NCI-H146 treated with DMSO at 0.1 percent for 48 hours (cell line): ENCODE results near the gene GNMT.
"Not testable (repeated sequence)": the region's sequence is repeated elsewhere in the genome, so short reads cannot be mapped to it uniquely, and the experiment has no call there.

Experiments used
- DNase-seq: peaks from one replicate; lab custom pipeline; 2025; ENCODE audit not compliant: unreplicated experiment; lab: John Stamatoyannopoulos, UW

The GNMT gene

DNA sequence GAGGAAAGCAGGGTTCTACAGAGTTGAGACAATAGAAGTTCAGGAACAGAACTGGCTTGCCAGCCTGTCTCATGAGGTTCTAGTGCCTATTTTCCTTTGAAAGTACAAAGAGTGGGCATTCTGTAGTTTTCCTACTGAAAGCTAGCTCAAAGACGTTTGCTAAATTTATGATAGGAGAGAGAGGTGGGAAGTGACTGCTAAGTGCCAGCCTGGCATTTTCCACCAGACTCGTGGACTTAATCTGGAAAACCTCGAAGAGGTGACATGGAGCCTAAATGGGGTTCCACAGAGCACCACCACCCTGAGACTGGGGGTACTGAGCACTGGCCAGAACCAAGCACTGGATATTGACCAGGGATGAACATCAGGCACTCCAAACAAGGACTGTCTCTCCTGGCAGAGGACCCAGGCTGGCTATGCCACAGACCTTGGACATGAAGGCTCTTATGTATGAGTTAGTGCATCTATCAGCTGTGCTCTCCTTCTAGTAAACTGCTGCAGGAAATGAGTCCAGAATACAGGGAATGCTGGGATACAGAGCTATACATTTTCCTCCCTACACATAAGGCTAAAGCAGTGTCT is 11.3 kb downstream of the GNMT start:
- no peak for DNase-seq

DNA sequence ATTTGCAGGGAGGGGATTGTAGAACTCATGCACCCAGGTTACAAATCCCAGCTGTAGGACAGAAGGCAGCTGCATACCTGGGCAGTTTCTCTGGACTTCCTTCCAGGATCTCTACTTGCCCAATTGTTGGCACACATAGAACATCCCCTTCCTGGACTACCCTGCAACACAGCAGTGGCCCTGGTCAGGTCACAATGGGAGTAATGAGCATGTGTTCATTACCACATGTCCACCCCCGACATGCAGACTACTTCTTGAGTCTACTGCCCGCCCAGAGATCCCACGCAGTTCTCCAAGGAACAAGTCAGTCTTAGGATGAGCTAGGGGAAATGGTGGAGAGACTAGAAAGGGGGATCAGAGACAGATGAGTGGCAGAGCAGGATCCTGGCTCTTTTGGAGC is 13.4 kb downstream of the GNMT start:
- DNase-seq = no peak

DNA sequence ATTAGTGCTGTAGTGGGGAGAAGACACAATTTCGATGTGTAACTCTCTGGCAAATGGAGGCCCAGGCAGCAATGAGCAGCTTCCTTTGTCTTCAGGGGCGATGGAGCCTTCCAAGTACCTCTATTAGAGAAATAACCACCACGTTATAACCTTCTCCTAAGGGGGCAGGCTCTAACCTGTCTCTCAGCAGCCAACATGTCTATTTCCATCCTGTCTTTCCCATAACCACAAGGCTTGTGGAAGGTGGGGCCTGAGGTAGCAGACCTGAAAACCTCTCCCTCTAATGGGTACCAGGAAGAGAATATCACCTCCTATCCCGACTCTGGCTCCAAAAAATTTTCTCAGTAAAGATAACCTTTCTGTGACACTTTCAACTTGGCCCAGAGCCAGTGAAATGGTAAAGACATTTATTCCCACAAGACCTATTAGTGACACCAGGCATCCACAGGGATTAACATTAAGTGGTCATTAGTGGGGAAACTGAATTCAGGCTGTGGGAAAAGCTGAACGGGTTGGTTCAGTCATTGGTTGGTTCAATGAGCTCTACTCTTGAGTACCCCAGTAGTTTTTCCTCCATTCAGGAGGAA is 14.5 kb downstream of the GNMT start:
- no peak for DNase-seq

DNA sequence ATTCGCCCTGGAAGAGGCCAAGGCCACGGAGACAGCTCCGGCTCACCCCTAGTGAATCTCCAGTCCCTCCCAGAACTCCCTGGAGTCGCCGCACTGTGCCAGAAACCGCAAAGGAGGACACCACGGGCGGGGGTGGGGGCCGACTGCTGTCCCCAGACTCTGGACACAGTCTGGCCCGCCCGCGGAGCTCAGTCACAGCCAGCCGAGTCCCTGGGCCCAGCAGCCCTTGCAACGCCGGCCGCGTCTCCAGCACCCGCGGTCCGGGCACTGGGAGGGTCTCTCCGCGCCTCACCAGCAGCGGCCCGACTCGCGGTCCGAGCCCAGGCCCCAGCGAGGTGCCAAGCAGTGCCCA is 17.9 kb downstream of the GNMT start:
- no peak for DNase-seq

DNA sequence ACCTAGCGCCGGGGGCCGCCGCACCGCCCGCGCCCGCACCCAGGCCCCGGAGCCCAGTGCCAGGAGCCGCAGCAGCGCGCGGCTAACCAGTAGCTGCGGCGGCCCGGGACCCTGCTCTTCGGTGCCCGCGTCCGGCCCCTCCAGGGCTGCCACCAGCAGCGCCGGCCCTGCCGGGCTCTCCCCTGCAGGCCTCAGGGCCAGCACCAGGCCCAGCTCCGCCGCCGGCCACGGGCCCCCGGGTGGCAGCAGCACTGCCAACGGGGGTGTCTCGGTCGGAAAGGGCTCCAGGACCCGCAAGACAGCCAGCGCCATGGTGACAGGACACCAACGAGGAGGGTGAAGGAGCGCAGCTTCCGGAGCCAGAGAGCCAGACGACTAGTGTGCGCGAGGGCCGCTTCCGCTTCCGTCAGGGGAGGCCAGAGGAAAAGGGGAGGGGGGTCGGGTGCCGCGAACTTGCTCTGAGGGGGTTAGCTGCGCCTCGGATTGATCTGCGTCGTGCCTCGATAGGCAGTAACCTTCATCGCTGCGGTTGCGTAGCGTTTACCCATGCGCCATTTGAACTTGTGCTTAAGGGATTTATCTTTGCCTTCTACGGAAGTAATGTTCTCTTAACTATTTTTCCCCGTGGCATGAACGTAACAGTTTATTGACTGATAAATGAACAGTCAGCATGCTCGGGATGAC is 18.4 kb downstream of the GNMT start, which contains the start of gene PEX6:
PEX6 (minus strand) TSS at position 343 of the 684 bp plus-strand sequence; CDS start at position 312, 31 bp downstream.
- DNase-seq = peak; percentile 94

DNA sequence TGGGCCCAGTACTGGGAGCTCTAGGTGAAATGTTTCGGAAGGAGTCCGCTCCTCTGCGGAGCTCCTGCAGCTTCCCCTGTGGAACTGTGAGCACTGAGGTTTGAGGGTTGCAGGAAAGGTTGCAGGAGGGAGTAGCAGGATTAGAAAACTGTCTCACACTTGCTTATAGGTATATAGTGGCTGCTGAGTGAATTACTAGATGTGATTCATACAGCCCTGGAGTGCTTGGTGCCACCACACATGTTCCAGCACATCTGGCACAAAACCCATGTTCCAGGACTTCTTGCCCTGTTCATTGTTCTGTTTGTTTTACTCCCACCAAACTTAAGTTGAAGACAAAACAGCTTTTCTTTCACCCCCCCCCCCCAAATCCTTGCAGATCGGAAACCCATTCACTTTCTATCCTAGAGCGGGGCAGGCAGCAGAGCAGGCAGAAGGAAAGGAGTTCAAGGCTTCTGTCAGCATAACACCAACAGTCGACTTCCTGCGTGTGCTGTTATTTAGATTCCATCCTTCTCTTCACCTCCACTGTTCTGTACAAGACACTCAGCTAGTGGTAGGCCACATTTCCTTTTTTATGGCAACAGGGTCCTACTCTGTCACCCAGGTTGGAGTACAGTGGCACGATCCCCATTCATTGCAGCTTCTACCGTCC is 19.1 kb downstream of the GNMT start:
- no peak for DNase-seq

DNA sequence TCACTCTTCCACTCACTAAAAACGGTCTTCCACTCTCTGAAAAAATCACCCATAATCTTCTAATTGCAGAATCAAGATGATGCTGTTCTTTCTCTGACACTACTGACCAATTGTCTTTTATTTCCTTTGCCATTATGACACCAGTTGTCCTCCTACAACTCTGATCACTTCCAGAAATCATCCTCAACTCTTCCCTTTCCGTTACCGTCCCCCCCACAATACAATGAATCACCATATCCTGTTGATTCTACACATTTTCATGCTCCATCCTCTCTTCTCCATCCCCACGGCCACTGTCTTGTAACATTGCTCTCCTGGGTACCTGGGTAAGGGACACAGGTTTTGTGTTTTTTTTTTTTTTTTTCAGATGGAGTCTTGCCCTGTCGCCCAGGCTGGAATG is 21.3 kb downstream of the GNMT start:
- no peak for DNase-seq

DNA sequence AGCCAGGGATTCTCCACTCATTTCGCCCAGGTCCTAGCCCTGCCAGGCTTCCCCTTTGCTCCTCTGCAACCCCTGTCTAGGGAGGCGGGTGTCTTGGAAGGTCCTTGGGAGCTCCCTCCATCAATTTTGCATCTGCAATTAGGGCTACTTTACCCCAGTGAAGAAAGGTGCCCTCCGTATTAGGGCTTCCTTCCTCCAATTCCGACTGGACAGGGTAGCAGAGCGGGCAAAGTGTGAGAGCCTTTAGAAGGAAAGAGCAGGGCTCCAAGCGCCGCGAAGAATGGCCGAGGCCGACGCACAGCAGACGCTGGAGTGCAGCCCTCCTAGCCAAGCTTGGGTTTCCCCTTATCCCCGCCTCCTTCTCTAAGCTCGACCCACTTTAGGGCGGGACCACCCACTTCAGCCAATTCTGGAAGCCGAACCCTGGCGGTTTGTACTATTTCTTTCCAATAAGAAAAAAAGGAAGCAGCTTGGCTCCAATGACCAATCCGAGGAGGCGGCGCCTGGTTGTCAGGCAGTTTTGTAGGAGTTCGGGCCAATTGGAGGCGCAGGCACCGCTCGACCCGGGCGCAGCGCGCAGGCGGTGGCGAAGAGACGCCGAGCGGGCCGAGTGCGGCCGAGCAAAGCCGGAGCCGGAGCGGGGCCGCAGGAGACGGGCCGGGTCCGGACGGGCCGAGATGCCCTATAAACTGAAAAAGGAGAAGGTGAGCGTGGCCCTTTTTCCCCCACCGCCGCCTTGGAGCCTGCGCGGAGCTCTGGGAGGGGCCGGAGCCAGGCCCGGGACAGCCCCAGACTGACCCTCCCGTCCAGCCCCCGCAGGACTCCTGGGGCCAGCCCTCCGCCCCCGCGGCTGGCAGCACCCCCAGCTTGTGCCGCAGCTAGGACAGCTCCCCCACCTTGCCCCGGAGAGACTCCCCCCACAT is 23.7 kb downstream of the GNMT start, which contains the start of gene PPP2R5D:
PPP2R5D (plus strand) TSS at position 570 of the 923 bp plus-strand sequence; CDS start at position 678, 108 bp downstream.
- peak; percentile 100 for DNase-seq

DNA sequence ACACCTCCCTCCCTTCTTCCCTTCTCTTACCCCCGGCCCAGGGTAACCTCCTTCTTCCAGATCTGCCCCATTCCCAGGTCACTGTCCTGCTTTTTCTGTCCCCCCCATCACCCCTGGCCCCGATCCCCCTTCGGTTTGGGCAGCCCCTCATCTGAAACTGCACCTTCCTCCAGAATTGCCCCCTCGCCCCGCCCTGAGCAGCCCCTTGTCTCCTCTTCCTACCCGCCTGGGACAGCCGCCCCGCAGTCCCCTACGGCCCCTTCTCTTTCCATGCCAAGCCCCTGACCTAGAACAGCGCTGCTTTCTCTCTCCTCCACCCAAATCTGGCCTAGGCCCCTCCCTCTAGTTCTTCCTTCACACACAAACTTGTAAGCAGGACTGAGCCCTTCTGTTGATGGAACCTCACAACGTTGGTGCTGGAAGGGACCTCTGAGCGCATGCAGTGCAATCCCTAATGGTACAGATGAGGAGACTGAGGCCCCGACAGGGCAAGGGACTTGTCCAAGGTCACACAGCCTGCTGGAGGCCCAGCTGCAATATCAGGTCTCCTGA is 24.4 kb downstream of the GNMT start:
- peak; percentile 23 for DNase-seq

DNA sequence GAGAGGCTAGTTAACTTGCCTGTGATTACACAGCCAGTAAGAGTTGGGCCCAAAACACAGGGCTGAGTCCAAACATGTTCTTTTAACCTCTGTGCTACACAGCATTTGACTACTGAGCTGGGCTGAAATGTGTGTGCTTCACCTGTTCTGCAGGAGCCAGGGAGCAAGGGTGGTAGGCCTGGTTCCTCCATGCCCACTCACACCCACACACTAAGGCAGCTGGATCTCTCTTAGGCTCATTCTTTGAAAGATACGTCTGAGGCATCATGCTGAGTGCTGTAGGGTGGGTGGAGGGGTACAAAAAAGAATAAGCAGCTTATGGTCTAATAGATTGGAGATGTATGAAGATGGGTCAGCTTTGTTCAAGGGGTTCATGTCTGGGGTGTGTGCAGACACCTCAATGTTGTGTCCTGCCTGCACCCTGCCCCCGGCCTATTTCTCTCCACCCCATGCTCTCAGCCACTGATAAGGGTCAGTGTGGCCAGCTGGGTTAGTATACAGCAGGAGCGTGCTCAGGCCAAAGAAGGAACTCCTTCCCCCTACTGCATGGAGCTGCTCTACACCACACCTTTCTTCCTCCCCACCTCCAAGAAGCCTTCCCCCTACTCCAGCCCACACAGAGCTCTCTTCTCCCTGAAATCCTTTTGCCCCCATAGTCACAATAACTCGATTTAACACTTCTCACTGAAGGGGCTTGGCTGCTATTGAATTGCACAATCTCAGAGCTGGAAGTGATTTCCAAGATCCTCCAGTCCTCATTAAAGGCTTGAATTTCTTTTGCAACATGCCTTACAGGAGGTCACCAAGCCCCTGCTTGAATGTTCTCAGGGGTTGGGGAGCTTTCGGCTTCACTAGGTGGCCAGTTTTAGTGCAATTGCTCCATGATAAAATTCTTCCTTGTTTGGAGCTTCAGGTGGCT is 27.2 kb downstream of the GNMT start:
- DNase-seq = no peak

DNA sequence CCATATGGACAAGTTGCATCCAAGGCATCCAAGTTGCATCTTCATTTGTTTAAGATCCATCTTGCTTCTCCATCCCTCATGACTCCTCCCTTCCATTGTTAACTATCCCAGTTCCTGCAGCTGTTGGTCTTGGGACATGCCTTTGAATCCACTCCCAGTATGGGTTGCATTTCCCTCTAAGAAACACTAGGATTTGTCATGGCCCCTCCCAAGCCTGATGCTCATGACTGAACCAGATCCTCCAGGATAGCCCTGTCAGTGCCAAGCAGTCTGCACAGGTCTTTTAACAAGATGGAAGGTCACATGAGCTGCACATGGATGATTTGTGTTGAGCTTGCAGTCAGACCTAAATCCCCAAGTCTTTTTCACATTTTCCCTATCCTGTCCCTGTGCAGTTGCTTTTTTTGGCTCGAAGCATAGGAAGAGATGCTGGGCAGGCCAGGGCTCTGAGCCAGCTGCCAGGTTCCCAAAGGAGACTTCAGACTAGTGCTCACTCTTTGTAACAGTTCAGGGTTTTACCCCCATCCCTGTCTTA is 28.0 kb downstream of the GNMT start:
- no peak for DNase-seq

DNA sequence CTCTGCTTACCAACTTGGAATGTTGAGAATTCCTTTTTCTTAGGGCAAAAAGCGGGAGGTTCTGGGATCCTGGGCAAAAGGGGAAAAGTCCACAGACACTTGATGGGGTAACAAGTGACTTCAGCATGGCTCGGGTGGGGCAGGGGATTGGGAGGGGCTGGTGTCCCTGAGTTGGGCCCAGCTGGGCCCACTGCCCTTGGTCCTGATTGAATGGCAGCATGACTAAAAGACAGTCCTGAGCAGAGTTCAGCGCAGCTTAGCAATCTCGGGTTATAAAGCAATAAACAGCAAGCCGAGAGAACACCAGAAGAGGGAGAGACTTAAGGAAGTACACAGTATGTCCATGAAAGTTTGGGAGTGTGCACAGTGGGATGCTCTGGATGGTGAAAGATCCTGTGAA is 29.4 kb downstream of the GNMT start:
- DNase-seq = no peak

DNA sequence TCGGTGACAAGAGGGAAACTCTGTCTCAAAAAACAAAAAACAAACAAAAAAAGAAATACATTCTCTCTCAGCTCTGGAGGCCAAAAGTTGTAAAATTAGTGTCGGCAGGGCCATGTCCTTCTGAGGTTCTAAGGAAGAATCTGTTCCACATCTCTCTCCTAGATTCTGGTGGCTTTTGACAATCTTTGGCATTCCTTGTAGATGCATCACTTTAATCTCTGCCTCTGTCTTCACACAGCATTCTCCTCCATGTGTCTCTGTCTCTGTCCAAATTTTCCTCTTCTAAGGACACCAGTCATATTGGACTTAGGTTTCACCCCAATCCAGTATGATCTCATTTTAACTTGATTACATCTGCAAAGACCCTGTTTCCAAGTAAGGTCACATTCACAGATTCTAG is 32.9 kb downstream of the GNMT start:
- no peak for DNase-seq

DNA sequence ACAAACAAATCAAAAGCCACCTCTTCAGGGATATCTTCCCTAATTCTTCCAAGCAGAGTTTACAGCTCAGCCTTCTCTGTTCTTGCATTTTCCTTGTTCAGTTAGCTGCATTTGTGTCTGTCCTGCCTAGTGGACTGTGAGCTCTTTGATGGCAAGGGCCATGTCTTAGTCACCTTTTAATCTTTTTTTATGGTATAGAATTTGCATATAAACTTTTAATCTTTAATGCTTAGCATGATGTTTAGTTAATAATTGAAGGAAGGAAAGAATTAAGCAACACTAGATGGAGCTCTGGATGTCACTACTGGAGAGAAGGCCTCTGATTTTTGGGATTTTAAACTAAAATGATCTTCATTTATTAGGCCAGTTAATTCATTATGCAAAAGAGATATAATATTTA is 36.0 kb downstream of the GNMT start:
- DNase-seq = no peak

DNA sequence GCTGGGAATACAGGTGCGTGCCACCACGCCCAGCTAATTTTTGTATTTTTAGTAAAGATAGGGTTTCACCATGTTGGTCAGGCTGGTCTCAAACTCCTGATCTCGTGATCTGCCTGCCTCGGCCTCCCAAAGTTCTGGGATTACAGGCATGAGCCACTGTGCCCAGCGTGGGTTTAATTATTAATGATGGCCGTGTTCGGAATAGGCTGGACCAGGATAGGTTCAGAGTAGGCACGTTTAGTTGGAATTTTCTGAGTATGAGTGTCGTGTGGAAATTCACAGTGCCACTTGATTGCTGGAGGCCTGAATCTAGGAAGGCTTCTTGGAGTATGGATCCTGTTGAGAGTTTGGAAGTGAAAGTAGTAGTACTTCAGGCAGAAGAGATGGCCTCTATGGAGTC is 37.7 kb downstream of the GNMT start:
- DNase-seq = not testable (repeated sequence)

DNA sequence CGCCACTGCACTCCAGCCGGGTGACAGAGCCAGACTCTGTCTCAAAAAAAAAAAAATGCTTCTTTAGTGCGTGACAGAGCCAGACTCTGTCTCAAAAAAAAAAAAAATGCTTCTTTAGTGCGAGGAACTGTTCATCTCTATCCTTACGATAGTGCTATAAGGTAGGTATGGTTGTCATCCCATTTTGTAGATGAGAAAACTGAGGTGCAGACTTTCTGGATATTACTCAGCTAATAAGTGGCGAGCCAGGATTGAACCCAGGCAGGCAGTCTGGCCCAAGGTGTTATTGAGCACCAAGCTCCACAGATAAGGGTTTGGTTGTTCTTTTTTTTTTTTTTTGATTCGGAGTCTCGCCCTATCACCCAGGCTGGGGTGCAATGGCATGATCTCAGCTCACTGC is 41.3 kb downstream of the GNMT start:
- no peak for DNase-seq

DNA sequence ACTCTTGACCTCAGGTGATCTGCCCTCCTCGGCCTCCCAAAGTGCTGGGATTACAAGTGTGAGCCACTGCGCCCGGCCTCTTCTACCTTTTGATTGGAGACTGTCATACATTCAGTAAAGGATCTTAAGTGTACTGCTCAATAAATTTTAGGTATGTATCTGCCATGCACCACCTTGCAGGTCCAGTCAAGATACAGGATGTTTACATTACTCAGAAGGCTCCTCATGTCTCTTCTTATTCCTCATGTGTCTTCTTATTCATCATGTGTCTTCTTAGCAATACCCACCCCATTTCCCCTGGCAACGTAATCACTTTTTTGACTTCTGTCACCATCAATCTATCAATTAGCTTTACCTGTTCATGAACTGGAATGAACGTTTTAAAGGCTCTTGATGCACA is 45.3 kb downstream of the GNMT start:
- DNase-seq = no peak

DNA sequence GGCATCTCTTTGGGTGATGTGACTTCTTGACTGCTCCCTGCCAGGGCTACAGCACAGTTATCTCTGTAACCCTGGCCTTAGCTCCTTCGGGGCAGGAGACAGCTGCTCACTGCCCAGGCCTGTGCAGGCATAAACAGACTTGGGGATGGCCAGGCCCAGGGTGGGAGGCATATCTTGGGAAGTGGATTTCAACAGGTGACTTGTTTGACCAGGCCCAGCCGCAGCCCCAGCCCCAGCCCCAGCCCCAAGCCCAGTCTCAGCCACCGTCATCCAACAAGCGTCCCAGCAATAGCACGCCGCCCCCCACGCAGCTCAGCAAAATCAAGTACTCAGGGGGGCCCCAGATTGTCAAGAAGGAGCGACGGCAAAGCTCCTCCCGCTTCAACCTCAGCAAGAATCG is 45.7 kb downstream of the GNMT start:
- no peak for DNase-seq

DNA sequence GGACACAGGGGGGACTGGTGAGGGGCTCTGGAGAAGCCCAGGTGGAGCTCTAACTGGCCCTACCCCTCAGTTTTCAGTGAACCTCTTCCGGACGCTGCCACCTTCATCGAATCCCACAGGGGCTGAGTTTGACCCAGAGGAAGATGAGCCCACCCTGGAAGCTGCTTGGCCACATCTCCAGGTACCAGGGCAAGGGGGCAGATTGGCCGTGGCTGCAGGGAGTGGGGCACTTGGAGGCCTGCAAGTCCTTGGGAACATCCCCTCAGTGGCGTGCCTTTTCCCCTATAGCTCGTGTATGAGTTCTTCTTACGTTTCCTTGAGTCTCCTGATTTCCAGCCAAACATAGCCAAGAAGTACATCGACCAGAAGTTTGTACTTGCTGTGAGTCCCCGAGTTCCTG is 46.6 kb downstream of the GNMT start:
- DNase-seq = no peak
